Ramos (cell line): ENCODE results near the gene TSPAN32.

ENCODE experiments used
- in situ Hi-C: fragments of 300-500 bp; cut with MboI; formaldehyde crosslinking; loops from one replicate; pipeline ENCODE4 v1.14.3; 2022; ENCODE audit warnings: low sequenced_read_pairs; ENCODE audit not compliant: unreplicated experiment

Gene TSPAN32

DNA sequence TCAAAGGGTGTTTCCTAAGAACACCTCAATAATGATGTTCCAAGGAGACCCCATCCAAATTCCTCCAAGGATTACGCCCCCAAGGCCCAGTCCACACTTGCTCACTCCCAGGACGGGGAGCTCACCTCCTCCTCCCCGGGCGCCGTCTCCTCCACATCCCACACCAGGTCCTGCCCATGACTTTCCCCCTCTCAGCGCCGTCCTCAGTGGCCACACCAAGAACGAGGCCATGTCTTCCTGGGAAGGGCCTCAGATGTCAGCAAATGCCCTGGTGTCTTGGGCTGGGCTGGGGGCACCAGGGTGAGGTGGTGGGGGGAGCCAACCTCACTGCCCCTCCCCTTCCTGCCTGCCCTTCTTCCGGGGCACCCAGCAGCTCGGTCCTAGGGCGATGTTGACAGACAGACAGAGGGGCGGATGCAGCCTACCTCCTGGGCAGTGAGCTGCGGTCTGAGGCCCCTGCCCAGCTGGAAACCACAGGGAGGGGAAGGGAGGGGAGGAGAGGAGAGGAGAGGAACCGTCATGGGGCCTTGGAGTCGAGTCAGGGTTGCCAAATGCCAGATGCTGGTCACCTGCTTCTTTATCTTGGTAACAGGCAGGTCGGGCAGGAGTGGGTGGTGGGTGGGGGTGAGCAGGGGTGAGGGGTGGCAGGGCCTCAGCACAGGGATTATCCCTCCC is at the start of gene TSPAN32, which contains the start of gene C11orf21:
Gene TSPAN32 (plus strand): TSS at position 383 of the 675 bp plus-strand sequence. CDS start 137 bp downstream, at position 520.
Gene C11orf21 (minus strand): TSS at position 288 of the 675 bp plus-strand sequence. CDS start 110 bp downstream, at position 178.
- in situ Hi-C loops, result no loop called here

DNA sequence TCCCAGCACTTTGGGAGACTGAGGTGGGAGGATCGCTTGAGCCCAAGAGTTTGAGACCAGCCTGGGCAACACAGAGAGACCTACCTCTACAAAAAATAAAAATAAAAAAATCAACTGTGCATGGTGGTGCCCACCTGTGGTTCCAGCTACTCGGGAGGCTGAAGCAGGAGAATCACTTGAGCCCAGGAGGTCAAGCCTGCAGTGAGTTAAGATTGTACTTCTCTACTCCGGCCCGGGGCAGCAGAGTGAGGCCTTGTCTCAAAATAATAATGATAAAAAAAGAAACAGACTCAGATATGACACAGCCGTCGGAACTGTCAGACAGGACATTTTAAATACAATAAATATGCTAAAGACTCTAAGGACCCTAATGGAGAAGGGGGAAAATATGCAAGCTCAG is 49.8 kb upstream of the TSPAN32 start:
- in situ Hi-C loops, result no loop called here

- in situ Hi-C loops, result no loop called here
These were observed 45.4 kb upstream of the TSPAN32 start for GRCh38 chr11:2256293-2256913.

- in situ Hi-C loops, result no loop called here
These were observed 44.7 kb upstream of the TSPAN32 start for GRCh38 chr11:2256951-2257700.

DNA sequence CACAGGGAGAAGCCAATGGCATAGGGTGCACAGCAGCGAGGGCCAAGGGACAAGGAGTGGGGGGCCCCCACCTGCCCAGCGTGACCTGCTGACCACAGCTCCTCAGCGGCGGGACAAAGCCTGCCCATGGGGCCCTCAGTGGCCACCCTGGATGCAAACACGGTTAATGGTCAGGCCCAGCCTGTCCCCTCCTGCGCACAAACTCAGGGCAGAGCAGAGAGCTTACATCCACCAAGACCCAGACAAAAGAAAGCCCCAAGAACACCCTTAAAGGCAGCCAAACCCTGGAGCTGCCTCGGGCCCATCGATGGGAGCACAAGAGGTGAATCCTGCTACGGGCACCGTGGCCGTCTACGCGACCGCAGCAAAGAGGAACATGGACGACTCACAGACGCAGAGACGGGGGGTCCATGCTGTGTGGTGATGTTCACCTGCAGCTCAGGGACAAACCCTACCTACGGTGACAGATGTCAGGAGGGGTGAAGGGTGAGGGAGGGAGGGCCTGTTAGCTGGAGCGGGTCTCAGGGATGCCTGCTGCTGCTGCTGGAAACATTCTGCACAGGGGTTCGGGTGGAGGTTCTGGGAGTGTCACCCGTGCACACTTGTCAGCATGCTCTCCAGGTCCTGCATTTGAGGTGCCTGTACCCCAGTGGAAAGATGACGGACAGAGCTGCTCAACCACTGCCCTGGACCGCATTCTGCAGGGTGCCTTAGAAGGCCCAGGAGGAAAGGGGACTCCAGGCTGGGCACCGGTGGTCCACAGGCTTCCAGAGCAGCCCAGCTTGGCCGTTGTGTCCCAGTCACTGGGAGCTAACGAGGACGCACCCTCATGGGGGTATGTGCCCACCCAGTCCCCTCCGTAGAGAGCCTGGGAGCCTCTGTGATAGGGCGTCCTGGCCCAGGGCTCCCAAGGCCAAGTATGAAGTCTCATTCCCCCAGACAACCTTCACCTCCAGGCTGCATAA is 43.0 kb upstream of the TSPAN32 start:
- in situ Hi-C loops, result no loop called here

- in situ Hi-C loops, result no loop called here
These were observed 42.4 kb upstream of the TSPAN32 start for GRCh38 chr11:2259466-2259830.

DNA sequence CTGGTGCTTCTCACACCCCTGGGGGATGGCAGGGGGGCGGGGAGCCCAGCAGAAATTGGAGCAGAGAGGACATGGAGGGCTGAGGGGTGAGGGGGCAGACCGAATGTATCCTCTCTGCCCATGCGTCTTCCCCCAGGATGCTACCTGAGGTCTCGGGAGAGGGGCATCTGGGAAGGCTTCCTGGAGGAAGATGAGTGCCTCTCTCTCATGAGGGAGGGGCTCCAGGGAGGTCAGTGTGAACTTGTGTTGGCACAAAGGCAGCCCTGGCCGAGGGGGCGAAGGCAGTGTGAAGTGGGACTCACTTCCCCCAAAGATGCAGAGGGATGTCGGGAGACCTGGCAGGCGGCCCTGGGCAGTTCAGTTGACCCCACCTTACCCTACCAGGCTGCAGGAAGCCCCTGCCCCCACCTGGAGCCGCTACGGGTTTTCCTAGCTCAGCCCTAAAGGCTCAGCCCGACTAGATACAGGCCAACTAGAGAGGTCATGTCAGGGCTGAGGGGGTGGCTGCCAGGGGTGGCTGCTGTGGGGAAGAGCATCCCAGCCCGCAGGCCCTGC is 41.8 kb upstream of the TSPAN32 start:
- in situ Hi-C loops, result no loop called here

- in situ Hi-C loops, result no loop called here
These were observed 41.1 kb upstream of the TSPAN32 start for GRCh38 chr11:2260491-2261364.

- in situ Hi-C loops, result no loop called here
These were observed 40.2 kb upstream of the TSPAN32 start for GRCh38 chr11:2261436-2262230.

GRCh38 chr11:2262301-2263070 is 39.3 kb upstream of the TSPAN32 start:
- in situ Hi-C loops, result no loop called here

GRCh38 chr11:2263071-2263565 is 38.7 kb upstream of the TSPAN32 start:
- in situ Hi-C loops, result no loop called here

- in situ Hi-C loops, result no loop called here
These were observed 38.0 kb upstream of the TSPAN32 start for GRCh38 chr11:2263724-2264360.

GRCh38 chr11:2264366-2265053 is 37.3 kb upstream of the TSPAN32 start:
- in situ Hi-C loops, result no loop called here

- in situ Hi-C loops, result no loop called here
These were observed 36.4 kb upstream of the TSPAN32 start for GRCh38 chr11:2265396-2265795.

- in situ Hi-C loops, result no loop called here
These were observed 35.8 kb upstream of the TSPAN32 start for GRCh38 chr11:2265854-2266585.
